ENCODE results near the gene GJA4. TPM values are rescaled to one million over a fixed set of nuclear protein-coding genes. Genes with fewer than 3 reads are reported as not detected.
A peak's percentile ranks its signal among the peaks of the same experiment; 100 is the strongest.

GJA4 gene
- total RNA-seq, 4 donors from 2014 or later, result 5.3 to 15.2 (median 11.8) TPM

GRCh38 chr1:34754964-34755637 lies 37.7 kb upstream of the GJA4 start, which contains the start of gene GJB5:
Gene GJB5 (plus strand): TSS chr1:34755047. CDS start chr1:34757331, 2,284 bp downstream.
- H3K4me3 ChIP-seq, result peak within 1 kb of the TSS; percentile 42
- peak within 1 kb of the TSS; percentile 93 for H3K27ac ChIP-seq
- no peaks in the 10 kb centered on the region for H3K9me3 ChIP-seq
- H3K36me3 ChIP-seq, result no peaks in the 10 kb centered on the region
- WGBS, result 22% methylated on average over 7 of the region's 13 CpGs
- peak in 1 of 2 donors; percentile 78 for DNase-seq (ENCODE audit: low spot score in 2 of 2)
- no peaks in the 10 kb centered on the region for H3K27me3 ChIP-seq
- TF ChIP-seq, protein P1, sequence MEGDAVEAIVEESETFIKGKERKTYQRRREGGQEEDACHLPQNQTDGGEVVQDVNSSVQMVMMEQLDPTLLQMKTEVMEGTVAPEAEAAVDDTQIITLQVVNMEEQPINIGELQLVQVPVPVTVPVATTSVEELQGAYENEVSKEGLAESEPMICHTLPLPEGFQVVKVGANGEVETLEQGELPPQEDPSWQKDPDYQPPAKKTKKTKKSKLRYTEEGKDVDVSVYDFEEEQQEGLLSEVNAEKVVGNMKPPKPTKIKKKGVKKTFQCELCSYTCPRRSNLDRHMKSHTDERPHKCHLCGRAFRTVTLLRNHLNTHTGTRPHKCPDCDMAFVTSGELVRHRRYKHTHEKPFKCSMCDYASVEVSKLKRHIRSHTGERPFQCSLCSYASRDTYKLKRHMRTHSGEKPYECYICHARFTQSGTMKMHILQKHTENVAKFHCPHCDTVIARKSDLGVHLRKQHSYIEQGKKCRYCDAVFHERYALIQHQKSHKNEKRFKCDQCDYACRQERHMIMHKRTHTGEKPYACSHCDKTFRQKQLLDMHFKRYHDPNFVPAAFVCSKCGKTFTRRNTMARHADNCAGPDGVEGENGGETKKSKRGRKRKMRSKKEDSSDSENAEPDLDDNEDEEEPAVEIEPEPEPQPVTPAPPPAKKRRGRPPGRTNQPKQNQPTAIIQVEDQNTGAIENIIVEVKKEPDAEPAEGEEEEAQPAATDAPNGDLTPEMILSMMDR (IDR thresholded peaks at IDR 0.05), result no peak
- TF ChIP-seq EP300 (IDR thresholded peaks at IDR 0.05), result no peak
- TF ChIP-seq POLR2AphosphoS5 (IDR thresholded peaks at IDR 0.05), result peak in 1 of 3 donors; percentile 59
- TF ChIP-seq POLR2A (IDR thresholded peaks at IDR 0.05), result no peak
- H3K4me1 ChIP-seq, result peaks cover 46% of the 10 kb centered on the region

GRCh38 chr1:34755961-34756360 lies 36.8 kb upstream of the GJA4 start:
- 63% methylated on average over 4 of the region's 6 CpGs for WGBS
- no peak for TF ChIP-seq POLR2AphosphoS5 (IDR thresholded peaks at IDR 0.05)
- TF ChIP-seq, protein P1 (IDR thresholded peaks at IDR 0.05), result no peak
- TF ChIP-seq POLR2A (IDR thresholded peaks at IDR 0.05), result no peak
- TF ChIP-seq EP300 (IDR thresholded peaks at IDR 0.05), result no peak
- no peaks in the 10 kb centered on the region for H3K27me3 ChIP-seq
- H3K27ac ChIP-seq, result peak overlapping the region; percentile 93
- no peak for DNase-seq (ENCODE audit: low spot score in 2 of 2)
- H3K4me1 ChIP-seq, result peaks cover 46% of the 10 kb centered on the region
- no peaks in the 10 kb centered on the region for H3K9me3 ChIP-seq
- H3K4me3 ChIP-seq, result peak overlapping the region; percentile 42
- no peaks in the 10 kb centered on the region for H3K36me3 ChIP-seq

DNA sequence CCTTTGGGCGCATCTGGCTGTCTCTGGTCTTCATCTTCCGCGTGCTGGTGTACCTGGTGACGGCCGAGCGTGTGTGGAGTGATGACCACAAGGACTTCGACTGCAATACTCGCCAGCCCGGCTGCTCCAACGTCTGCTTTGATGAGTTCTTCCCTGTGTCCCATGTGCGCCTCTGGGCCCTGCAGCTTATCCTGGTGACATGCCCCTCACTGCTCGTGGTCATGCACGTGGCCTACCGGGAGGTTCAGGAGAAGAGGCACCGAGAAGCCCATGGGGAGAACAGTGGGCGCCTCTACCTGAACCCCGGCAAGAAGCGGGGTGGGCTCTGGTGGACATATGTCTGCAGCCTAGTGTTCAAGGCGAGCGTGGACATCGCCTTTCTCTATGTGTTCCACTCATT lies 35.4 kb upstream of the GJA4 start:
- Histone ChIP-seq H3K27me3 (no peaks in the 10 kb centered on the region), H3K4me1 (peaks cover 46% of the 10 kb centered on the region), H3K36me3 (no peaks in the 10 kb centered on the region), H3K27ac (no peak overlapping the region), H3K4me3 (no peak overlapping the region), H3K9me3 (no peaks in the 10 kb centered on the region)
- no peak for TF ChIP-seq POLR2A (IDR thresholded peaks at IDR 0.05)
- TF ChIP-seq EP300 (IDR thresholded peaks at IDR 0.05), result no peak
- TF ChIP-seq, protein P1 (IDR thresholded peaks at IDR 0.05), result no peak
- no peak for TF ChIP-seq POLR2AphosphoS5 (IDR thresholded peaks at IDR 0.05)
- 91% methylated on average over 21 of the region's 21 CpGs for WGBS
- DNase-seq (ENCODE audit: low spot score in 2 of 2), result no peak

GRCh38 chr1:34758751-34759150 lies 34.0 kb upstream of the GJA4 start:
- TF ChIP-seq POLR2A (IDR thresholded peaks at IDR 0.05) (no peak), POLR2AphosphoS5 (IDR thresholded peaks at IDR 0.05) (no peak), EP300 (IDR thresholded peaks at IDR 0.05) (no peak)
- TF ChIP-seq, protein P1 (IDR thresholded peaks at IDR 0.05), result no peak
- Histone ChIP-seq H3K36me3 (no peaks in the 10 kb centered on the region), H3K27me3 (no peaks in the 10 kb centered on the region), H3K4me1 (peaks cover 44% of the 10 kb centered on the region), H3K27ac (peak overlapping the region; percentile 30), H3K4me3 (no peak overlapping the region), H3K9me3 (no peaks in the 10 kb centered on the region)
- DNase-seq (ENCODE audit: low spot score in 2 of 2), result no peak
- 55% methylated on average over 3 of the region's 4 CpGs for WGBS

- WGBS, result 35% methylated on average over 6 of the region's 10 CpGs
- peak within 1 kb of the TSS; percentile 30 for H3K27ac ChIP-seq
- no peak within 1 kb of the TSS for H3K4me3 ChIP-seq
- DNase-seq (ENCODE audit: low spot score in 2 of 2), result no peak
- TF ChIP-seq POLR2AphosphoS5 (IDR thresholded peaks at IDR 0.05) (no peak), EP300 (IDR thresholded peaks at IDR 0.05) (no peak), POLR2A (IDR thresholded peaks at IDR 0.05) (no peak)
- TF ChIP-seq, protein P1 (IDR thresholded peaks at IDR 0.05), result no peak
- no peaks in the 10 kb centered on the region for H3K9me3 ChIP-seq
- H3K4me1 ChIP-seq, result peaks cover 34% of the 10 kb centered on the region
- no peaks in the 10 kb centered on the region for H3K36me3 ChIP-seq
- no peaks in the 10 kb centered on the region for H3K27me3 ChIP-seq
Observed at GRCh38 chr1:34759503-34760357, 33.1 kb upstream of the GJA4 start, which contains the start of gene GJB4. Gene GJB4 (plus strand): TSS chr1:34759740. CDS start chr1:34761255, 1,515 bp downstream.
